HG03196 (cell line): ENCODE measurements around the gene CSNK2A2.
A peak's percentile ranks its signal among the peaks of the same experiment; 100 is the strongest.

ENCODE experiments used
- ATAC-seq: cut with Tn5 transposase; IDR thresholded peaks from one replicate; pipeline ENCODE4 v1.9.1; 2021; ENCODE audit not compliant: unreplicated experiment

CSNK2A2 gene

GRCh38 chr16:58114827-58115825 lies 82.8 kb downstream of the CSNK2A2 start:
- no peak for ATAC-seq

DNA sequence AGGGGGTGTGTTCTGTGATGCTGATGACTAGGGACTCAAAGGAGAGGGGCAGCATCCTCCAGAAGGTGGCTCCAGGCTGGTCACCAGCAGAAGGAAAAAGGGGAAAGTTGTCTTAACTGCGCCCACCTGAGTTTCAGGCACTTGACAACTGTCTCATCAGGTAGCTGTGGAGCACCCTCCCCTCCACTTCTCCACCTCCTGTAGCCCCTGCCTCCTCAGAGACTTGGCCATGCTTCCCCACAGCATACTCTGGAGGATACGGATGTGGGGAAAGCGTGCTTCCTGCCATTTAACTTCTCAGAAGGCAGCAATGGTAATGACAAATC lies 86.6 kb downstream of the CSNK2A2 start:
- no peak for ATAC-seq

- ATAC-seq = no peak
These were observed 87.2 kb downstream of the CSNK2A2 start for GRCh38 chr16:58110571-58111301.

- no peak for ATAC-seq
These were observed 88.0 kb downstream of the CSNK2A2 start for GRCh38 chr16:58109881-58110280.

GRCh38 chr16:58109330-58109729 lies 88.6 kb downstream of the CSNK2A2 start:
- peak; percentile 50 for ATAC-seq
